Measurements from ENCODE around the gene NR1H2.
"Not testable (repeated sequence)": the region's sequence is repeated elsewhere in the genome, so short reads cannot be mapped to it uniquely, and the experiment has no call there.

Gene NR1H2

GRCh38 chr19:50387176-50387867 is 11.1 kb downstream of the NR1H2 start:
- no peak for TF ChIP-seq CTCF (IDR thresholded peaks at IDR 0.05; ENCODE audit: low read length, missing control alignments)
- no peak overlapping the region for H3K4me3 ChIP-seq (replicated peaks; ENCODE audit: low read depth, low read length)
- DNase-seq (ENCODE audit: low read depth), result peak; percentile 60

- no peak for TF ChIP-seq CTCF (IDR thresholded peaks at IDR 0.05; ENCODE audit: low read length, missing control alignments)
- no peak overlapping the region for H3K4me3 ChIP-seq (replicated peaks; ENCODE audit: low read depth, low read length)
- no peak for DNase-seq (ENCODE audit: low read depth)
These were observed 11.6 kb downstream of the NR1H2 start for GRCh38 chr19:50387868-50388245.

- DNase-seq (ENCODE audit: low read depth), result not testable (repeated sequence)
These were observed 14.0 kb downstream of the NR1H2 start for GRCh38 chr19:50390295-50390694.

GRCh38 chr19:50390952-50391351 is 14.7 kb downstream of the NR1H2 start:
- not testable (repeated sequence) for DNase-seq (ENCODE audit: low read depth); H3K4me3 ChIP-seq (replicated peaks; ENCODE audit: low read depth, low read length)

More at GRCh38 chr19:50390295-50390694, 14.0 kb downstream of the NR1H2 start:
- H3K4me3 ChIP-seq (replicated peaks; ENCODE audit: low read depth, low read length), result not testable (repeated sequence)

GRCh38 chr19:50392759-50393158 is 16.5 kb downstream of the NR1H2 start:
- no peak for TF ChIP-seq CTCF (IDR thresholded peaks at IDR 0.05; ENCODE audit: low read length, missing control alignments)
- DNase-seq (ENCODE audit: low read depth), result no peak
- H3K4me3 ChIP-seq (replicated peaks; ENCODE audit: low read depth, low read length), result no peak overlapping the region

- DNase-seq (ENCODE audit: low read depth), result no peak
- no peak for TF ChIP-seq CTCF (IDR thresholded peaks at IDR 0.05; ENCODE audit: low read length, missing control alignments)
- H3K4me3 ChIP-seq (replicated peaks; ENCODE audit: low read depth, low read length), result no peak overlapping the region
These were observed 17.3 kb downstream of the NR1H2 start for GRCh38 chr19:50393589-50393988.

- no peak for DNase-seq (ENCODE audit: low read depth)
- no peak for TF ChIP-seq CTCF (IDR thresholded peaks at IDR 0.05; ENCODE audit: low read length, missing control alignments)
- no peak overlapping the region for H3K4me3 ChIP-seq (replicated peaks; ENCODE audit: low read depth, low read length)
These were observed 17.8 kb downstream of the NR1H2 start for GRCh38 chr19:50394017-50394416.

GRCh38 chr19:50398675-50399367 is 22.6 kb downstream of the NR1H2 start:
- DNase-seq (ENCODE audit: low read depth), result no peak
- no peak overlapping the region for H3K4me3 ChIP-seq (replicated peaks; ENCODE audit: low read depth, low read length)
- no peak for TF ChIP-seq CTCF (IDR thresholded peaks at IDR 0.05; ENCODE audit: low read length, missing control alignments)

Measured in fibroblast of pulmonary artery (primary cell).